Measurements from ENCODE around the gene NLRX1. TPM values are rescaled to one million over a fixed set of nuclear protein-coding genes. Genes with fewer than 3 reads are reported as not detected.
"Not testable (repeated sequence)": the region's sequence is repeated elsewhere in the genome, so short reads cannot be mapped to it uniquely, and the experiment has no call there.

NLRX1 gene
- polyA plus RNA-seq, 1 experiment, result 19.4 TPM

GRCh38 chr11:119198925-119199324 lies 30.4 kb downstream of the NLRX1 start:
- ChIA-PET POLR2A (no interaction called here), CTCF (interaction anchor here (1.6 to 2.7 kb wide), 2 partner anchors 97 to 114 kb away, joined by 4 to 5 read pairs; partner anchors contain the start of genes DPAGT1 and HMBS)
- TF ChIP-seq CTCF (IDR thresholded peaks at IDR 0.05; ENCODE audit: insufficient read depth, low read depth, low read length), result no peak
- Histone ChIP-seq H3K27me3 (ENCODE audit: control insufficient read depth, insufficient read depth, low read length) (no peaks in the 10 kb centered on the region), H3K36me3 (ENCODE audit: control insufficient read depth, insufficient read depth, low read length) (no peaks in the 10 kb centered on the region), H3K4me3 (ENCODE audit: low read depth, low read length) (no peak overlapping the region)
- DNase-seq (ENCODE audit: low read depth), result no peak

GRCh38 chr11:119201236-119201635 lies 32.7 kb downstream of the NLRX1 start:
- CTCF ChIA-PET, result interaction anchor here (0.7 to 1.8 kb wide), 3 partner anchors 59 to 181 kb away, joined by 3 to 5 read pairs (median 3); no protein-coding TSS in a partner anchor
- H3K4me3 ChIP-seq (ENCODE audit: low read depth, low read length); H3K27me3 ChIP-seq (ENCODE audit: control insufficient read depth, insufficient read depth, low read length); H3K36me3 ChIP-seq (ENCODE audit: control insufficient read depth, insufficient read depth, low read length); DNase-seq (ENCODE audit: low read depth); POLR2A ChIA-PET: not testable (repeated sequence)

GRCh38 chr11:119202554-119202953 lies 34.0 kb downstream of the NLRX1 start:
- Histone ChIP-seq H3K36me3 (ENCODE audit: control insufficient read depth, insufficient read depth, low read length) (no peaks in the 10 kb centered on the region), H3K4me3 (ENCODE audit: low read depth, low read length) (no peak overlapping the region), H3K27me3 (ENCODE audit: control insufficient read depth, insufficient read depth, low read length) (no peaks in the 10 kb centered on the region)
- ChIA-PET POLR2A (no interaction called here), CTCF (interaction anchor here (0.8 to 1.6 kb wide), 4 partner anchors 12 to 121 kb away, joined by 3 to 5 read pairs (median 4); no protein-coding TSS in a partner anchor)
- no peak for TF ChIP-seq CTCF (IDR thresholded peaks at IDR 0.05; ENCODE audit: insufficient read depth, low read depth, low read length)
- DNase-seq (ENCODE audit: low read depth), result no peak

- TF ChIP-seq CTCF (IDR thresholded peaks at IDR 0.05; ENCODE audit: insufficient read depth, low read depth, low read length), result no peak
- no peaks in the 10 kb centered on the region for H3K36me3 ChIP-seq (ENCODE audit: control insufficient read depth, insufficient read depth, low read length)
- H3K4me3 ChIP-seq (ENCODE audit: low read depth, low read length), result no peak overlapping the region
- H3K27me3 ChIP-seq (ENCODE audit: control insufficient read depth, insufficient read depth, low read length), result no peaks in the 10 kb centered on the region
- CTCF ChIA-PET, result interaction anchor here (0.8 to 3.9 kb wide), 7 partner anchors 9 to 152 kb away, joined by 3 to 30 read pairs (median 4); no protein-coding TSS in a partner anchor
- POLR2A ChIA-PET, result no interaction called here
- no peak for DNase-seq (ENCODE audit: low read depth)
These were observed 35.5 kb downstream of the NLRX1 start for GRCh38 chr11:119204066-119204465.

- ChIA-PET POLR2A (no interaction called here), CTCF (interaction anchor here (1.0 to 3.9 kb wide), 15 partner anchors 10 to 151 kb away, joined by 3 to 30 read pairs (median 5); a partner anchor contains a TSS)
- H3K36me3 ChIP-seq (ENCODE audit: control insufficient read depth, insufficient read depth, low read length), result no peaks in the 10 kb centered on the region
- H3K4me3 ChIP-seq (ENCODE audit: low read depth, low read length), result no peak overlapping the region
- no peak for TF ChIP-seq CTCF (IDR thresholded peaks at IDR 0.05; ENCODE audit: insufficient read depth, low read depth, low read length)
- H3K27me3 ChIP-seq (ENCODE audit: control insufficient read depth, insufficient read depth, low read length), result no peaks in the 10 kb centered on the region
- no peak for DNase-seq (ENCODE audit: low read depth)
These were observed 36.6 kb downstream of the NLRX1 start for GRCh38 chr11:119205080-119205479.
